ENCODE data around the gene E2F7.

DNA sequence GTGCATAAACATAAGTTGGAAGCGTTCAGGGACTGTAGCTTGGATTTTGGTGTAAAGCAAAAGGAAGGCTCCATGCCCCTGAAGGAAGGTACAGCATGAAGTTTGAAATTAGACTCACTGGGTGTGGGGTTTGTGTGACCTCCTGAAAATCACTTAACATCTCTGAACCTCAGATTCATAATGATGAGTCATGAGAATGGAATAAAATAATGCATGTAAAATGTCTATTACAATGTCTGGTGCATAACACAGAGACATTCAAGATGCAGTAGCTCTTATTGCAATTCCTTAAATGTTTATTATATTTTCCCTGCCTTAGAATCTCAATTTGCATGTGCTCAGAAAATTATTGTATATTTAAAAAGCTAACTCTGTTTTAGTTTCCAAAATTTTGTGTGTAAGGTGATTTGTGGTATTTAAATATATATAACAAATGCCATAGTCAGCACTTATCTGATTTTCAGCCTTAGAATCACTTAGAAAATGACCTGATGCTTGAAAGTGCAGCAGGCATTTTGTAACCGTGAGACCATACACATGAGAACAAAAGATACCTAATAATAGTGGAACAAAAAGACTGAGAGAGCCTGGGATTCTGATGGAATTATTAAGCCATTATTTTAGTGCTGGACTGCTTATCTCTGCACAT, 66.3 kb downstream of the E2F7 start:
- TF ChIP-seq CTCF (IDR thresholded peaks at IDR 0.05; ENCODE audit: borderline replicate concordance, extremely low read depth, low read length, poor library complexity, severe bottlenecking) (no peak), EZH2 (IDR thresholded peaks at IDR 0.05; ENCODE audit: borderline replicate concordance, low read depth, low read length, severe bottlenecking) (no peak)
